Measurements from ENCODE around the gene CDH23. TPM values are rescaled to one million over a fixed set of nuclear protein-coding genes. Genes with fewer than 3 reads are reported as not detected.

CDH23 gene
- total RNA-seq, 4 donors from 2014 or later, result 0.57 to 5.9 (median 1.0) TPM

DNA sequence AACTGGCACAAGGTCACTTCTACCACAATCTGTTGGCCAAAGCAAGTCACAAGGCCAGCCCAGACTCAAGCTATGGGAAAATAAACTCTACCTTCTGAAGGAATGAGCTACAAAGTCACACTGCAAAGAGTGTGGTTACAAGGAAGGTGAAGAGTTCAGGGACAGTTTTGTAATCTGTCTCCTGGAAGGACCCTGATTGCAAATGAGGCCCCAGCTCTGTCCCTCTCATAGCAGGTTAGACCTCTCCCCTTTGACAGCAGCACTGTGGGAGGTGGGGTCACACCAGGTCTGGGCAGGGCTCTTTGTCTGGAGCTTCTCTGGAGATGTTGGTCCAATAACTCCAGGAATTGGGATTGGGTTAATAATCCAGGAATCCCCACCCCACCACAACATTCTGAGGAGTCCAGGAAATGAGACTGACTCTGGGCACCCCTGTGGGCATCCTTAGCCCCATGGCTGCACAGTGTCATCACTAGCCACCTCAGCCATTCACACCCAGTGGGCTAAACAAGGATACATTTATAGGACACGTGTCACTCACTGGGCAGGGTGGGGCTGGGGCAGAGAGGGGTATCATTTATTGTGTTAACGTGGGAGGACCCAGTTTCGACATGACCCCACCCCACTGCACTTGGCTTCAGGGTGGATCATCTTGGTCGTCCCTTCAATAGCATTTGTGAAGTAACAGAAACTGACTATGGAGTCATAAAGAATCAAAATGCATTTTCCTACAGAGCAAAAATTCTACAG is 346.5 kb downstream of the CDH23 start:
- no peak for DNase-seq
- TF ChIP-seq CTCF (IDR thresholded peaks at IDR 0.05), result no peak
- no peak for TF ChIP-seq POLR2A (IDR thresholded peaks at IDR 0.05)
- WGBS, 2 donors, result 61 to 84% methylated on average over 4 of the region's 4 CpGs
- no peaks in the 10 kb centered on the region for H3K9me3 ChIP-seq
- H3K27me3 ChIP-seq, result no peaks in the 10 kb centered on the region
- no peak overlapping the region for H3K4me3 ChIP-seq
- H3K27ac ChIP-seq, result peak overlapping the region in 2 of 4 donors; percentile 19 to 39
- intact Hi-C loops (cut with DNase I), result no loop called here
- no peaks in the 10 kb centered on the region for H3K36me3 ChIP-seq
- peaks cover 45 to 100% (median 65%) of the 10 kb centered on the region in 3 donors for H3K4me1 ChIP-seq

DNA sequence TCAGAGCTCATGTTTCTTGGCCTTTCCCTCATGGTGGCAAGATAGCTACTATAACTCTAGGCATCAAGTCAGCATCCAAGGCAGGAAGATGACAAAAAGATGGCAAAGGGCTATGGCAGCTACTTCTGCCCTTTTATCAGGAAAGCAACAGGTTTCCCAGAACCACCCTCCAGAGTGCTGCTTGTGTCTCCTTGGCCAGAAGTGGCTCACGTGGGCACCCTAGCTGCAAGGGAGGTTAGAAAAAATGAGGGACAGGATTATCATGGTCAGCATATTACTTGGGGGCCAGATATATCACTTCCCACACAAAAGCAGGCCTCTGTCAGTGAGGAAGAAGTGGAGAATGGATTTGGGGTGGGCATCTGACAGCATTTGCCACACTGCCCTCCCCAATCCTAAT is 347.1 kb downstream of the CDH23 start:
- Histone ChIP-seq H3K27me3 (no peaks in the 10 kb centered on the region), H3K4me3 (no peak overlapping the region), H3K36me3 (no peaks in the 10 kb centered on the region), H3K9me3 (no peaks in the 10 kb centered on the region), H3K27ac (no peak overlapping the region), H3K4me1 (peaks cover 50 to 100% (median 68%) of the 10 kb centered on the region in 3 donors)
- no peak for DNase-seq
- 67 to 100% methylated on average over 1 of the region's 1 CpG for WGBS, 2 donors
- intact Hi-C loops (cut with DNase I), result no loop called here
- TF ChIP-seq POLR2A (IDR thresholded peaks at IDR 0.05) (no peak), CTCF (IDR thresholded peaks at IDR 0.05) (no peak)

GRCh38 chr10:71744897-71745663 is 348.4 kb downstream of the CDH23 start:
- WGBS, 2 donors, result 84 to 88% methylated on average over 4 to 6 of the region's 8 CpGs
- no peak for DNase-seq
- Histone ChIP-seq H3K36me3 (peaks cover 0 to 6% (median under 1%) of the 10 kb centered on the region in 3 donors), H3K9me3 (no peaks in the 10 kb centered on the region), H3K4me1 (peaks cover 49 to 100% (median 69%) of the 10 kb centered on the region in 3 donors), H3K27ac (peak overlapping the region in 3 of 4 donors; percentile 85 to 91 (median 88)), H3K27me3 (no peaks in the 10 kb centered on the region), H3K4me3 (no peak overlapping the region)
- TF ChIP-seq POLR2A (IDR thresholded peaks at IDR 0.05), result no peak
- TF ChIP-seq CTCF (IDR thresholded peaks at IDR 0.05), result no peak
- intact Hi-C loops (cut with DNase I), result no loop called here

DNA sequence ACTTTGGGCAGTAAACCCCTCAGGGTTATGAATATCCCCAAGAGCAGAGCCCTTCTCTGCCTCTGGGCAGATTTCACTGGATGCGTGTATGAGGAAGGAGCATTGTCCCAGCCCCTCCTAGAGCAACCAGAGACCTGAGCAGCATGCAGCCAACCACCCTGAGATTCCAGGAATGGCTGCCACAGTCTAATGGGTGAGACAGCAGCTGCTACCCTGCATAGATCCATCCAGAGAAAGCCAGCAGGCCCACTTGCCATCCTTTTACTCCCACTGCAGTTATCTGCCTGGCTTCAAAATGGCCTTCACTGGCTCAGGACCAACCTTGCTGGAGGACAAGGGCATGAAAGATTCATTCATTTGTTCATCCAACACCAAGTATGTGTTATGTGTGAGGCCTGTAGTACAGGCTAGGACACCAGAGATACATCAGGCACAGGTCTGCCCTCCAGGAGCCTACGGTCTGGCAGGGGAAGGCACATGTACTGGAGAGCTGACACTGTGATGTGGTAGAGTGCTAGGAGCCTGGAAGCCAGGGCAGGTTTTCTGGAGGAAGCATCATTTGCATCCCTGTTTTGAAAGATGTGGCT is 349.0 kb downstream of the CDH23 start:
- H3K4me1 ChIP-seq, result peaks cover 42 to 100% (median 66%) of the 10 kb centered on the region in 3 donors
- no peak for TF ChIP-seq POLR2A (IDR thresholded peaks at IDR 0.05)
- TF ChIP-seq CTCF (IDR thresholded peaks at IDR 0.05), result no peak
- 72 to 100% methylated on average over 1 to 2 of the region's 2 CpGs for WGBS, 2 donors
- H3K4me3 ChIP-seq, result no peak overlapping the region
- H3K27ac ChIP-seq, result peak overlapping the region; percentile 72 to 91 (median 86)
- H3K36me3 ChIP-seq, result peaks cover 4 to 12% (median 7%) of the 10 kb centered on the region in 3 donors
- no peaks in the 10 kb centered on the region for H3K27me3 ChIP-seq
- intact Hi-C loops (cut with DNase I), result no loop called here
- H3K9me3 ChIP-seq, result no peaks in the 10 kb centered on the region
- no peak for DNase-seq
